MM.1S (cell line): ENCODE measurements around the gene FBXO42.

Experiments used
- DNase-seq: peaks from one replicate; pipeline ENCODE4 v3.0.0-alpha.2; 2015
- H2AFZ ChIP-seq: fragments of 300-600 bp; sonication (generic); 2 replicates; pipeline ENCODE4 v1.6.0; 2016; ENCODE audit warnings: antibody characterized with exemption, low read length
- H3F3A ChIP-seq: fragments of 300-600 bp; sonication (generic); 2 replicates; pipeline ENCODE4 v1.6.1; 2016; ENCODE audit warnings: mild to moderate bottlenecking, antibody characterized with exemption, low read length, moderate library complexity, mixed read lengths; ENCODE audit not compliant: insufficient read depth
- H3K27ac ChIP-seq: fragments of 300-600 bp; sonication (generic); 2 replicates; pipeline ENCODE4 v1.5.1; 2016; ENCODE audit warnings: mild to moderate bottlenecking, low read length
- H3K27me3 ChIP-seq: fragments of 300-600 bp; sonication (generic); replicated peaks from 2 replicates; pipeline ENCODE4 v1.6.0; 2016; ENCODE audit warnings: low read length; ENCODE audit not compliant: insufficient read depth
- H3K36me3 ChIP-seq: fragments of 300-600 bp; sonication (generic); replicated peaks from 2 replicates; pipeline ENCODE4 v1.6.1; 2016; ENCODE audit warnings: mild to moderate bottlenecking, low read length, mixed read lengths; ENCODE audit not compliant: insufficient read depth
- H3K4me1 ChIP-seq: fragments of 300-600 bp; sonication (generic); 2 replicates; pipeline ENCODE4 v1.6.1; 2016; ENCODE audit warnings: low read length, mixed read lengths
- H3K4me2 ChIP-seq: fragments of 300-600 bp; sonication (generic); 2 replicates; pipeline ENCODE4 v1.6.0; 2016; ENCODE audit warnings: low read depth, low read length
- H3K4me3 ChIP-seq: fragments of 300-600 bp; sonication (generic); 2 replicates; pipeline ENCODE4 v1.5.1; 2016; ENCODE audit warnings: low read length, mixed read lengths
- H3K79me2 ChIP-seq: fragments of 300-600 bp; sonication (generic); 2 replicates; pipeline ENCODE4 v1.6.1; 2016; ENCODE audit warnings: mixed run types, low read length, mixed read lengths
- H3K9ac ChIP-seq: fragments of 300-600 bp; sonication (generic); 2 replicates; pipeline ENCODE4 v1.6.1; 2016; ENCODE audit warnings: low read length, mixed read lengths
- H3K9me2 ChIP-seq: fragments of 300-600 bp; sonication (generic); replicated peaks from 2 replicates; pipeline ENCODE4 v1.6.1; 2016; ENCODE audit warnings: mild to moderate bottlenecking, low read length, mixed read lengths; ENCODE audit not compliant: insufficient read depth
- H3K9me3 ChIP-seq: fragments of 300-600 bp; sonication (generic); replicated peaks from 2 replicates; pipeline ENCODE4 v1.6.1; 2016; ENCODE audit warnings: mild to moderate bottlenecking, low read length, mixed read lengths; ENCODE audit not compliant: insufficient read depth
- H4K20me1 ChIP-seq: fragments of 300-600 bp; sonication (generic); 2 replicates; pipeline ENCODE4 v1.6.1; 2016; ENCODE audit warnings: mild to moderate bottlenecking, low read length, moderate library complexity, mixed read lengths; ENCODE audit not compliant: insufficient read depth
- CTCF ChIP-seq: fragments of 300-600 bp; sonication (generic); IDR thresholded peaks from 2 replicates; pipeline ENCODE4 v1.5.1; 2016; ENCODE audit warnings: antibody characterized with exemption, low read length, mixed read lengths
- EZH2 ChIP-seq: fragments of 300-600 bp; sonication (generic); optimal IDR thresholded peaks from 2 replicates; pipeline ENCODE3; 2017; ENCODE audit warnings: low read depth, mild to moderate bottlenecking, antibody characterized with exemption, low read length, mixed read lengths
- EZH2phosphoT487 ChIP-seq: fragments of 300-600 bp; sonication (generic); IDR thresholded peaks from 2 replicates; pipeline ENCODE4 v1.6.1; 2018; ENCODE audit warnings: antibody characterized with exemption, low read length

The FBXO42 gene

GRCh38 chr1:16351994-16352841, at the start of gene FBXO42:
TSS of gene FBXO42 (minus strand) at chr1:16352480. CDS start at chr1:16315418, 37,062 bp downstream.
- Histone ChIP-seq H3K9ac (peak within 1 kb of the TSS; percentile 92), H3K36me3 (no peaks in the 10 kb centered on the region), H4K20me1 (no peaks in the 10 kb centered on the region), H3K4me1 (peaks cover 6% of the 10 kb centered on the region; the same call in 1 of the 2 replicates), H3K9me3 (no peaks in the 10 kb centered on the region), H2AFZ (peak within 1 kb of the TSS; percentile 98), H3F3A (peaks cover 7% of the 10 kb centered on the region; the same call in 1 of the 2 replicates), H3K79me2 (peaks cover 50% of the 10 kb centered on the region), H3K4me2 (peak within 1 kb of the TSS; percentile 66), H3K27me3 (no peaks in the 10 kb centered on the region), H3K4me3 (peak within 1 kb of the TSS; percentile 98), H3K27ac (peak within 1 kb of the TSS; percentile 33; the same call in 1 of the 2 replicates), H3K9me2 (no peaks in the 10 kb centered on the region)
- peak; percentile 92 for DNase-seq
- TF ChIP-seq CTCF (peak; percentile 49), EZH2phosphoT487 (no peak), EZH2 (no peak)

- H3F3A ChIP-seq, result no peaks in the 10 kb centered on the region
- H4K20me1 ChIP-seq, result 0 out of 2 replicates have a peak, but pooled peaks cover 5% of the 10 kb centered on the region
- H3K9ac ChIP-seq, result no peak overlapping the region
- H3K27me3 ChIP-seq, result no peaks in the 10 kb centered on the region
- no peaks in the 10 kb centered on the region for H3K4me1 ChIP-seq
- H3K9me3 ChIP-seq, result no peaks in the 10 kb centered on the region
- H3K36me3 ChIP-seq, result 0 out of 2 replicates have a peak, but pooled peaks cover 3% of the 10 kb centered on the region
- peaks cover 10% of the 10 kb centered on the region for H3K79me2 ChIP-seq
- no peak overlapping the region for H3K4me3 ChIP-seq
- no peak for TF ChIP-seq EZH2
- no peak for TF ChIP-seq CTCF
- no peak for TF ChIP-seq EZH2phosphoT487
- H3K9me2 ChIP-seq, result no peaks in the 10 kb centered on the region
- H3K4me2 ChIP-seq, result no peak overlapping the region
- no peak for DNase-seq
- H3K27ac ChIP-seq, result no peak overlapping the region
- no peak overlapping the region for H2AFZ ChIP-seq
These were observed 46.2 kb upstream of the FBXO42 start for GRCh38 chr1:16398371-16398953.

- no peak for DNase-seq
- Histone ChIP-seq H3K27me3 (no peaks in the 10 kb centered on the region), H3K9ac (no peak overlapping the region), H3K79me2 (peaks cover 24% of the 10 kb centered on the region), H3K9me3 (no peaks in the 10 kb centered on the region), H3F3A (no peaks in the 10 kb centered on the region), H3K4me3 (no peak overlapping the region), H3K27ac (no peak overlapping the region), H3K9me2 (no peaks in the 10 kb centered on the region), H4K20me1 (peaks cover 19% of the 10 kb centered on the region), H2AFZ (no peak overlapping the region), H3K4me1 (no peaks in the 10 kb centered on the region), H3K4me2 (no peak overlapping the region), H3K36me3 (0 out of 2 replicates have a peak, but pooled peaks cover 3% of the 10 kb centered on the region)
- TF ChIP-seq EZH2, result no peak
- TF ChIP-seq CTCF, result no peak
- no peak for TF ChIP-seq EZH2phosphoT487
These were observed 44.8 kb upstream of the FBXO42 start for GRCh38 chr1:16397120-16397519.
